ENCODE measurements around the gene EBI3. TPM values are rescaled to one million over a fixed set of nuclear protein-coding genes. Genes with fewer than 3 reads are reported as not detected.
A peak's percentile ranks its signal among the peaks of the same experiment; 100 is the strongest.

EBI3 gene
- total and polyA plus RNA-seq, 2 of the 13 experiments (the other 11 are each of a cell fraction or from before 2014, with no cell fraction given): 3.4 TPM; not detected in 1

DNA sequence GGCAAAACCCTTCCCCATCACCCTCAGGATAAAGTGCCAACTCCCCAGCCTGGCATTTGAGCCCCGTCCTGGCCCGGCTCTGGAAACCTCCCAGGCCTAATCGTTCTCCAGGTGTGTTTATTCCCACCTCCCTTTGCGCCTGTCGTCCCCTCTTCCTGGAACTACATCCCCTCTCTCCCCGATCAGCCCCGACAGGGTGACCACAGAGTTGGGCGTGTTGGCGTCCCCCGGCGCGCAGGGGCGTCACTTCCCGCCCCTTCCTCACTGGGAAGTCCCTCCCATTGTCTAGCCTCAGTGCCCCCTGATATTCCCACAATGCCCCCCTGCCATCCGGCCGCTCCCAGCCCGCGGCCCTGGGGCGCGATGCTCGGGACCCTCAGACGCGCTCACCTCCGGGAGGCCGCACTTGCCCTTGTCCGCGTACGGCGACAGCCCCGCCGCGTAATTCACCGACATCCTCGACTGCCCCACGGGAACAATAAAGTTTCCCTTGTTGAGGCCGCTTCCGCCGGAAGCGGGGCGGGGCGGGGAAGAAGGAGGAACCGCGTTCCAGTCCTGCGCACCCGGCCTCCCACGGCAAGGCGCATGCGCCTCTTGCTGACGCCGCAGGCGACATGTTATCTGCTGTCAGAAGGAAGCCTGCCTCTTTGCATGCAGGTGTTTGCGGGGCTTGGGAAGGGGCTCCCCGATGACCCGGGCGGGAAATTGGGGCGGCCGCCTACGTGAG, 47.1 kb upstream of the EBI3 start, which contains the start of the genes ANKRD24 and SIRT6 (continued):
- TF ChIP-seq ZNF20 (CRISPR knock-in tag; IDR thresholded peaks at IDR 0.05) (no peak), ATM (IDR thresholded peaks at IDR 0.05; ENCODE audit: borderline replicate concordance) (no peak), NFE2L2 (IDR thresholded peaks at IDR 0.05; ENCODE audit: low read length) (no peak), MLLT10 (CRISPR knock-in tag; IDR thresholded peaks at IDR 0.05) (no peak), NFRKB (IDR thresholded peaks at IDR 0.05) (no peak), XBP1 (CRISPR knock-in tag; IDR thresholded peaks at IDR 0.05) (no peak), PLRG1 (conservative IDR thresholded peaks at IDR 0.05) (no peak), ZNF775 (CRISPR knock-in tag; IDR thresholded peaks at IDR 0.05; ENCODE audit: borderline replicate concordance) (no peak), GTF3A (CRISPR knock-in tag; conservative IDR thresholded peaks at IDR 0.05) (no peak), SP140L (CRISPR knock-in tag; IDR thresholded peaks at IDR 0.05; ENCODE audit: borderline replicate concordance) (no peak), ZNF772 (CRISPR knock-in tag; IDR thresholded peaks at IDR 0.05) (no peak), TP53 (CRISPR knock-in tag; conservative IDR thresholded peaks at IDR 0.05) (no peak), ZNF263 (CRISPR knock-in tag; IDR thresholded peaks at IDR 0.05) (0 out of 2 replicates have a peak, but pooled peaks have one; percentile 17)
- TF ChIP-seq, protein P1, sequence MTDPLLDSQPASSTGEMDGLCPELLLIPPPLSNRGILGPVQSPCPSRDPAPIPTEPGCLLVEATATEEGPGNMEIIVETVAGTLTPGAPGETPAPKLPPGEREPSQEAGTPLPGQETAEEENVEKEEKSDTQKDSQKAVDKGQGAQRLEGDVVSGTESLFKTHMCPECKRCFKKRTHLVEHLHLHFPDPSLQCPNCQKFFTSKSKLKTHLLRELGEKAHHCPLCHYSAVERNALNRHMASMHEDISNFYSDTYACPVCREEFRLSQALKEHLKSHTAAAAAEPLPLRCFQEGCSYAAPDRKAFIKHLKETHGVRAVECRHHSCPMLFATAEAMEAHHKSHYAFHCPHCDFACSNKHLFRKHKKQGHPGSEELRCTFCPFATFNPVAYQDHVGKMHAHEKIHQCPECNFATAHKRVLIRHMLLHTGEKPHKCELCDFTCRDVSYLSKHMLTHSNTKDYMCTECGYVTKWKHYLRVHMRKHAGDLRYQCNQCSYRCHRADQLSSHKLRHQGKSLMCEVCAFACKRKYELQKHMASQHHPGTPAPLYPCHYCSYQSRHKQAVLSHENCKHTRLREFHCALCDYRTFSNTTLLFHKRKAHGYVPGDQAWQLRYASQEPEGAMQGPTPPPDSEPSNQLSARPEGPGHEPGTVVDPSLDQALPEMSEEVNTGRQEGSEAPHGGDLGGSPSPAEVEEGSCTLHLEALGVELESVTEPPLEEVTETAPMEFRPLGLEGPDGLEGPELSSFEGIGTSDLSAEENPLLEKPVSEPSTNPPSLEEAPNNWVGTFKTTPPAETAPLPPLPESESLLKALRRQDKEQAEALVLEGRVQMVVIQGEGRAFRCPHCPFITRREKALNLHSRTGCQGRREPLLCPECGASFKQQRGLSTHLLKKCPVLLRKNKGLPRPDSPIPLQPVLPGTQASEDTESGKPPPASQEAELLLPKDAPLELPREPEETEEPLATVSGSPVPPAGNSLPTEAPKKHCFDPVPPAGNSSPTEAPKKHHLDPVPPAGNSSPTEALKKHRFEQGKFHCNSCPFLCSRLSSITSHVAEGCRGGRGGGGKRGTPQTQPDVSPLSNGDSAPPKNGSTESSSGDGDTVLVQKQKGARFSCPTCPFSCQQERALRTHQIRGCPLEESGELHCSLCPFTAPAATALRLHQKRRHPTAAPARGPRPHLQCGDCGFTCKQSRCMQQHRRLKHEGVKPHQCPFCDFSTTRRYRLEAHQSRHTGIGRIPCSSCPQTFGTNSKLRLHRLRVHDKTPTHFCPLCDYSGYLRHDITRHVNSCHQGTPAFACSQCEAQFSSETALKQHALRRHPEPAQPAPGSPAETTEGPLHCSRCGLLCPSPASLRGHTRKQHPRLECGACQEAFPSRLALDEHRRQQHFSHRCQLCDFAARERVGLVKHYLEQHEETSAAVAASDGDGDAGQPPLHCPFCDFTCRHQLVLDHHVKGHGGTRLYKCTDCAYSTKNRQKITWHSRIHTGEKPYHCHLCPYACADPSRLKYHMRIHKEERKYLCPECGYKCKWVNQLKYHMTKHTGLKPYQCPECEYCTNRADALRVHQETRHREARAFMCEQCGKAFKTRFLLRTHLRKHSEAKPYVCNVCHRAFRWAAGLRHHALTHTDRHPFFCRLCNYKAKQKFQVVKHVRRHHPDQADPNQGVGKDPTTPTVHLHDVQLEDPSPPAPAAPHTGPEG (CRISPR knock-in tag; IDR thresholded peaks at IDR 0.05): peak; percentile 37; the same call in 1 of the 2 replicates
- TF ChIP-seq, protein P2, sequence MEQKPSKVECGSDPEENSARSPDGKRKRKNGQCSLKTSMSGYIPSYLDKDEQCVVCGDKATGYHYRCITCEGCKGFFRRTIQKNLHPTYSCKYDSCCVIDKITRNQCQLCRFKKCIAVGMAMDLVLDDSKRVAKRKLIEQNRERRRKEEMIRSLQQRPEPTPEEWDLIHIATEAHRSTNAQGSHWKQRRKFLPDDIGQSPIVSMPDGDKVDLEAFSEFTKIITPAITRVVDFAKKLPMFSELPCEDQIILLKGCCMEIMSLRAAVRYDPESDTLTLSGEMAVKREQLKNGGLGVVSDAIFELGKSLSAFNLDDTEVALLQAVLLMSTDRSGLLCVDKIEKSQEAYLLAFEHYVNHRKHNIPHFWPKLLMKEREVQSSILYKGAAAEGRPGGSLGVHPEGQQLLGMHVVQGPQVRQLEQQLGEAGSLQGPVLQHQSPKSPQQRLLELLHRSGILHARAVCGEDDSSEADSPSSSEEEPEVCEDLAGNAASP (CRISPR knock-in tag; IDR thresholded peaks at IDR 0.05; ENCODE audit: borderline replicate concordance): peak; percentile 66
- TF ChIP-seq, protein P3, sequence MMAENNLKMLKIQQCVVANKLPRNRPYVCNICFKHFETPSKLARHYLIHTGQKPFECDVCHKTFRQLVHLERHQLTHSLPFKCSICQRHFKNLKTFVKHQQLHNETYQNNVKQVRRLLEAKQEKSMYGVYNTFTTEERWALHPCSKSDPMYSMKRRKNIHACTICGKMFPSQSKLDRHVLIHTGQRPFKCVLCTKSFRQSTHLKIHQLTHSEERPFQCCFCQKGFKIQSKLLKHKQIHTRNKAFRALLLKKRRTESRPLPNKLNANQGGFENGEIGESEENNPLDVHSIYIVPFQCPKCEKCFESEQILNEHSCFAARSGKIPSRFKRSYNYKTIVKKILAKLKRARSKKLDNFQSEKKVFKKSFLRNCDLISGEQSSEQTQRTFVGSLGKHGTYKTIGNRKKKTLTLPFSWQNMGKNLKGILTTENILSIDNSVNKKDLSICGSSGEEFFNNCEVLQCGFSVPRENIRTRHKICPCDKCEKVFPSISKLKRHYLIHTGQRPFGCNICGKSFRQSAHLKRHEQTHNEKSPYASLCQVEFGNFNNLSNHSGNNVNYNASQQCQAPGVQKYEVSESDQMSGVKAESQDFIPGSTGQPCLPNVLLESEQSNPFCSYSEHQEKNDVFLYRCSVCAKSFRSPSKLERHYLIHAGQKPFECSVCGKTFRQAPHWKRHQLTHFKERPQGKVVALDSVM (CRISPR knock-in tag; IDR thresholded peaks at IDR 0.05): peak; percentile 45; the same call in 1 of the 2 replicates
- TF ChIP-seq, protein P4, sequence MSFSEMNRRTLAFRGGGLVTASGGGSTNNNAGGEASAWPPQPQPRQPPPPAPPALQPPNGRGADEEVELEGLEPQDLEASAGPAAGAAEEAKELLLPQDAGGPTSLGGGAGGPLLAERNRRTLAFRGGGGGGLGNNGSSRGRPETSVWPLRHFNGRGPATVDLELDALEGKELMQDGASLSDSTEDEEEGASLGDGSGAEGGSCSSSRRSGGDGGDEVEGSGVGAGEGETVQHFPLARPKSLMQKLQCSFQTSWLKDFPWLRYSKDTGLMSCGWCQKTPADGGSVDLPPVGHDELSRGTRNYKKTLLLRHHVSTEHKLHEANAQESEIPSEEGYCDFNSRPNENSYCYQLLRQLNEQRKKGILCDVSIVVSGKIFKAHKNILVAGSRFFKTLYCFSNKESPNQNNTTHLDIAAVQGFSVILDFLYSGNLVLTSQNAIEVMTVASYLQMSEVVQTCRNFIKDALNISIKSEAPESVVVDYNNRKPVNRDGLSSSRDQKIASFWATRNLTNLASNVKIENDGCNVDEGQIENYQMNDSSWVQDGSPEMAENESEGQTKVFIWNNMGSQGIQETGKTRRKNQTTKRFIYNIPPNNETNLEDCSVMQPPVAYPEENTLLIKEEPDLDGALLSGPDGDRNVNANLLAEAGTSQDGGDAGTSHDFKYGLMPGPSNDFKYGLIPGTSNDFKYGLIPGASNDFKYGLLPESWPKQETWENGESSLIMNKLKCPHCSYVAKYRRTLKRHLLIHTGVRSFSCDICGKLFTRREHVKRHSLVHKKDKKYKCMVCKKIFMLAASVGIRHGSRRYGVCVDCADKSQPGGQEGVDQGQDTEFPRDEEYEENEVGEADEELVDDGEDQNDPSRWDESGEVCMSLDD (CRISPR knock-in tag; IDR thresholded peaks at IDR 0.05; ENCODE audit: borderline replicate concordance): no peak
- TF ChIP-seq, protein P5, sequence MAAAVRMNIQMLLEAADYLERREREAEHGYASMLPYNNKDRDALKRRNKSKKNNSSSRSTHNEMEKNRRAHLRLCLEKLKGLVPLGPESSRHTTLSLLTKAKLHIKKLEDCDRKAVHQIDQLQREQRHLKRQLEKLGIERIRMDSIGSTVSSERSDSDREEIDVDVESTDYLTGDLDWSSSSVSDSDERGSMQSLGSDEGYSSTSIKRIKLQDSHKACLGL (CRISPR knock-in tag; IDR thresholded peaks at IDR 0.05): no peak
